ENCODE results near the gene CHERP.
A peak's percentile ranks its signal among the peaks of the same experiment; 100 is the strongest.

CHERP gene

GRCh38 chr19:16542045-16542909 lies at the start of gene CHERP:
CHERP (minus strand) TSS chr19:16542437; CDS start chr19:16542378, 59 bp downstream.
- DNase-seq (ENCODE audit: low read depth in 2 of 2) = peak; percentile 91 to 93

- no peak for DNase-seq (ENCODE audit: low read depth in 2 of 2)
Observed at GRCh38 chr19:16590876-16591802, 48.9 kb upstream of the CHERP start.

GRCh38 chr19:16589917-16590316 lies 47.7 kb upstream of the CHERP start:
- DNase-seq (ENCODE audit: low read depth in 2 of 2) = no peak

- no peak for DNase-seq (ENCODE audit: low read depth in 2 of 2)
Observed at GRCh38 chr19:16588824-16589577, 46.8 kb upstream of the CHERP start.

GRCh38 chr19:16587833-16588823 lies 45.9 kb upstream of the CHERP start:
- DNase-seq (ENCODE audit: low read depth in 2 of 2) = peak in 1 of 2 donors; percentile 20

- peak; percentile 35 to 46 for DNase-seq (ENCODE audit: low read depth in 2 of 2)
Observed at GRCh38 chr19:16586991-16587832, 45.0 kb upstream of the CHERP start.

- DNase-seq (ENCODE audit: low read depth in 2 of 2) = no peak
Observed at GRCh38 chr19:16586477-16586871, 44.2 kb upstream of the CHERP start.

- no peak for DNase-seq (ENCODE audit: low read depth in 2 of 2)
Observed at GRCh38 chr19:16585808-16586476, 43.7 kb upstream of the CHERP start.

- no peak for DNase-seq (ENCODE audit: low read depth in 2 of 2)
Observed at GRCh38 chr19:16585094-16585801, 43.0 kb upstream of the CHERP start.

- peak; percentile 71 to 72 for DNase-seq (ENCODE audit: low read depth in 2 of 2)
Observed at GRCh38 chr19:16584248-16585093, 42.2 kb upstream of the CHERP start.

GRCh38 chr19:16582486-16583261 lies 40.4 kb upstream of the CHERP start:
- no peak for DNase-seq (ENCODE audit: low read depth in 2 of 2)

GRCh38 chr19:16581971-16582343 lies 39.7 kb upstream of the CHERP start:
- DNase-seq (ENCODE audit: low read depth in 2 of 2) = no peak

- DNase-seq (ENCODE audit: low read depth in 2 of 2) = no peak
Observed at GRCh38 chr19:16581145-16581970, 39.1 kb upstream of the CHERP start.

GRCh38 chr19:16579381-16579780 lies 37.1 kb upstream of the CHERP start:
- no peak for DNase-seq (ENCODE audit: low read depth in 2 of 2)

GRCh38 chr19:16577531-16577985 lies 35.3 kb upstream of the CHERP start:
- DNase-seq (ENCODE audit: low read depth in 2 of 2) = no peak
